HepG2 (cell line): ENCODE measurements around the gene ING1. TPM values are rescaled to one million over a fixed set of nuclear protein-coding genes. Genes with fewer than 3 reads are reported as not detected.
A peak's percentile ranks its signal among the peaks of the same experiment; 100 is the strongest.

Experiments used
- ATAC-seq: fragments of 200-7000 bp; cut with Tn5 transposase; 3 replicates; pipeline ENCODE4 v1.9.1; 2020; ENCODE audit warnings: mild to moderate bottlenecking, moderate library complexity
- BruUV-seq: library from RNA; stranded (reverse); fragments of 400-500 nt; replicated peaks from 2 replicates; lab custom pipeline; 2021; lab: Mats Ljungman, UMichigan
- CTCF ChIA-PET: fragments of 300-600 bp; formaldehyde crosslinking; extraction: SDS; loops from one replicate; lab custom pipeline; 2021; ENCODE audit warnings: low total read pairs, inconsistent platforms, low intra/inter-chr PET ratio; lab: Yijun Ruan, JAX
- POLR2A ChIA-PET: fragments of 350-600 bp; sonication (Branson Sonifier 250); formaldehyde crosslinking; loops from one replicate; lab custom pipeline; 2020; ENCODE audit warnings: antibody characterized with exemption, inconsistent platforms; lab: Yijun Ruan, JAX
- DNase-seq: peaks from one replicate; pipeline ENCODE4 v3.0.0-alpha.2; 2015; ENCODE audit warnings: low spot score
- FAIRE-seq: peaks from 3 replicates; lab custom pipeline; 2011; peaks lifted over from hg19 to GRCh38; lab: Jason Lieb, UNC
- H2AFZ ChIP-seq: one replicate; pipeline ENCODE4 v1.6.1; 2011; ENCODE audit warnings: low read length, inconsistent platforms
- H3K27ac ChIP-seq: fragments of 300-600 bp; 3 replicates; pipeline ENCODE4 v1.8.0; 2011; ENCODE audit warnings: mixed run types, mild to moderate bottlenecking, mixed read lengths, low read length, inconsistent platforms; ENCODE audit not compliant: insufficient read depth; ENCODE audit errors: extremely low read length
- H3K27me3 ChIP-seq, 2 experiments: fragments of 200-600 bp in 1 of 2; 2 replicates in 1 of 2; 3 replicates in 1 of 2; pipeline versions ENCODE4 v1.6.0 to v1.8.0; 2011; ENCODE audit warnings: low read length in 2 of 2, mild to moderate bottlenecking in 2 of 2, moderate library complexity in 2 of 2, inconsistent platforms in 1 of 2; ENCODE audit not compliant: insufficient read depth in 2 of 2, control insufficient read depth in 1 of 2
- H3K36me3 ChIP-seq, 2 experiments: fragments of 200-600 bp in 1 of 2; replicated peaks in 1 of 2; 2 replicates in 1 of 2; 3 replicates in 1 of 2; pipeline versions ENCODE4 v1.5.1 to v1.8.0; 2011; ENCODE audit warnings: low read length in 2 of 2, inconsistent platforms in 1 of 2; ENCODE audit not compliant: insufficient read depth in 2 of 2, control insufficient read depth in 1 of 2
- H3K4me1 ChIP-seq: 2 replicates; pipeline ENCODE4 v1.5.1; 2012; ENCODE audit warnings: low read length, inconsistent platforms; ENCODE audit not compliant: insufficient read depth
- H3K4me2 ChIP-seq: 2 replicates; pipeline ENCODE4 v1.6.0; 2011; ENCODE audit warnings: low read depth, low read length, inconsistent platforms
- H3K4me3 ChIP-seq, 3 experiments: fragments of 200-600 bp in 1 of 3; sonication (generic), shearing (Covaris generic) in 1 of 3; replicated peaks in 1 of 3; 2 replicates each; pipeline ENCODE4 v1.5.1; 2011 to 2016; ENCODE audit warnings: low read length in 3 of 3, inconsistent platforms in 2 of 3, low read depth in 2 of 3, mild to moderate bottlenecking in 2 of 3, control low read depth in 1 of 3, mixed read lengths in 1 of 3; ENCODE audit not compliant: insufficient read depth in 1 of 3
- H3K79me2 ChIP-seq: one replicate; pipeline ENCODE4 v1.6.1; 2011; ENCODE audit warnings: low read length, inconsistent platforms; ENCODE audit not compliant: insufficient read depth
- H3K9ac ChIP-seq: 2 replicates; pipeline ENCODE4 v1.6.0; 2011; ENCODE audit warnings: mild to moderate bottlenecking, low read depth, low read length, inconsistent platforms; ENCODE audit not compliant: insufficient read depth
- H3K9me3 ChIP-seq: 2 replicates; pipeline ENCODE4 v1.5.1; 2012; ENCODE audit warnings: mild to moderate bottlenecking, low read length
- H4K20me1 ChIP-seq: 2 replicates; pipeline ENCODE4 v1.6.0; 2011; ENCODE audit warnings: inconsistent platforms, mild to moderate bottlenecking, low read length, moderate library complexity; ENCODE audit not compliant: insufficient read depth
- ATF2 ChIP-seq: sonication (generic); formaldehyde crosslinking; IDR thresholded peaks from 2 replicates; pipeline ENCODE4 v1.4.0; 2020; ENCODE audit warnings: missing genetic modification reagents
- FIP1L1 ChIP-seq: fragments of 200-400 bp; formaldehyde crosslinking; IDR thresholded peaks from 2 replicates; pipeline ENCODE4 v1.6.1; 2018; ENCODE audit warnings: low read depth, mild to moderate bottlenecking, low read length, moderate library complexity, borderline replicate concordance; ENCODE audit not compliant: insufficient read depth
- HOXA7 ChIP-seq: sonication (generic); formaldehyde crosslinking; IDR thresholded peaks from 2 replicates; pipeline ENCODE4 v1.8.1; 2022; ENCODE audit warnings: mild to moderate bottlenecking, missing genetic modification reagents, moderate library complexity
- NCOR1 ChIP-seq: fragments of 200-600 bp; sonication (generic); IDR thresholded peaks from 2 replicates; pipeline ENCODE4 v1.7.0; 2017; ENCODE audit warnings: antibody characterized with exemption, low read length, borderline replicate concordance
- RXRA ChIP-seq: sonication (generic); formaldehyde crosslinking; IDR thresholded peaks from 2 replicates; pipeline ENCODE4 v1.5.1; 2020; ENCODE audit warnings: missing genetic modification reagents
- TOE1 ChIP-seq: sonication (generic); formaldehyde crosslinking; IDR thresholded peaks from 2 replicates; pipeline ENCODE4 v1.4.0; 2020; ENCODE audit warnings: mild to moderate bottlenecking, missing genetic modification reagents
- ZNF337 ChIP-seq: sonication (generic); formaldehyde crosslinking; IDR thresholded peaks from 2 replicates; pipeline ENCODE4 v1.5.1; 2020; ENCODE audit warnings: missing genetic modification reagents, low read depth, mild to moderate bottlenecking, borderline replicate concordance
- ZNF550 ChIP-seq: sonication (generic); formaldehyde crosslinking; IDR thresholded peaks from 2 replicates; pipeline ENCODE4 v1.4.0; 2020; ENCODE audit warnings: mild to moderate bottlenecking, missing genetic modification reagents, borderline replicate concordance
- ZNF737 ChIP-seq: sonication (generic); formaldehyde crosslinking; IDR thresholded peaks from 2 replicates; pipeline ENCODE4 v1.5.0; 2020; ENCODE audit warnings: missing genetic modification reagents, mild to moderate bottlenecking, borderline replicate concordance
- WGBS: methylation state at CpG from one replicate; pipeline ENCODE4 v1.1.6; 2017; ENCODE audit warnings: low lambda C conversion rate; 5-methylcytosine and 5-hydroxymethylcytosine counted together
- in situ Hi-C: cut with HindIII; loops from 2 replicates; pipeline ENCODE4 v1.10.0; 2017; ENCODE audit warnings: low pct_unique_long_range_greater_than_20kb; ENCODE audit not compliant: extremely low pct_ligation_motif_present
- intact Hi-C: fragments of 100-400 bp; cut with micrococcal nuclease; formaldehyde crosslinking; loops from one replicate; pipeline ENCODE4 v1.10.0; 2022; ENCODE audit not compliant: unreplicated experiment
- polyA plus RNA-seq, 8 experiments: library from polyadenylated mRNA; depleted of rRNA in 3 of 8; stranded (reverse) in 7 of 8; unstranded in 1 of 8; fragments of >200 nt; fragmentation: Illumina TruSeq in 4 of 8; extraction: Trizol in 4 of 8; gene quantifications; 2 replicates each; pipeline versions ENCODE4 v1.2.1 to v1.2.3, GENCODE V29; 2011 to 2016; ENCODE audit warnings: low read depth in 4 of 8, missing spikeins in 1 of 8, mixed read lengths in 1 of 8; ENCODE audit not compliant: insufficient read depth in 1 of 8
- total RNA-seq, 5 experiments: library from RNA; depleted of rRNA; stranded (reverse); fragments of >200 nt; fragmentation: Illumina TruSeq; extraction: Trizol; gene quantifications; 2 replicates each; pipeline ENCODE4 v1.2.3, GENCODE V29; 2016; ENCODE audit warnings: low read depth in 1 of 5
- TF ChIP-seq, protein P1 (sequence below): sonication (generic); formaldehyde crosslinking; IDR thresholded peaks from 2 replicates; pipeline ENCODE4 v1.4.0; 2020; ENCODE audit warnings: missing genetic modification reagents

ING1 gene
- total and polyA plus RNA-seq, 2 of the 13 experiments (the other 11 are each of a cell fraction or from before 2014, with no cell fraction given) = 8.1 to 16.1 TPM

DNA sequence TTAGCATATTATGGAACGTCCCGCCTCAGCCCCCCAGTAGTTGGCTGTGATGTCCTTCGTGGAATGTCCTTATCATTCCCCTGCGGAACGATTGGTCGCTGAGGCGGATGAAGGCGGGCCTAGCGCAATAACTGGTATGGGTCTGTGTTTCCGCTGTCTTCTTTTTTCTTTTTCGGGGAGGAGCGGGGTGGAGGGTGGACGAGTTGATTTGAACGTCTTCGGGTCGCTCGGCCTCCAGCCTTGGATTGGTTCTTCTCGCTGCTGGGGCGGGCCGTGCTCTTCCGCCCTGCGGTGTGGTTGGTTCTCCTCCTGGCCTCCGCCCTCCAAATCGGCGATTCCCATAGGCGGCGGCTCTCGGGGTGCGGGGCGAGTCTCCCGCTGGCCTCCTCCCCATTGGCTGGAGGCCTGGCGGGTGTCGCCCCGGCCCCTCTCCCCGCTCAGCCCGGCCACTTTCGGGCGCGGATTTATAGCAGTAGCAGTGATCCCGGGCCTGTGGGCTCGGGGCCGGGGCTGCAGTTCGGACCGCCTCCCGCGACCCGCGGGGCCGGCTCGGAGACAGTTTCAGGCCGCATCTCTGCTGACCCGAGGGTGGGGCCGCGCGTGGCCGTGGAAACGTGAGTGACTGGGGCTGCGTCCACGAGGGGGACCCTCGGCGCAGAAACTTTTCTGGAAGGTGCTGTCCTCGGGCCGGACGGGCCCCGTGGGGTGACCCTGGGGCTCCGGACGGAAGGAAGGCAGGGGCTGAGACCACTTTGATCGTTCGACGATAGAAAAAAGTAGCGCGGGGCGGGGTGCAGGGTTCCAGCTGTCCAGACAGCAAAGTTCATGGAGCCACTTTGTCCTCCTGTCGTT lies 2.1 kb downstream of the ING1 start (continued):
- TF ChIP-seq NCOR1 (peak; percentile 37; the same call in 1 of the 2 replicates), HOXA7 (CRISPR knock-in tag) (no peak), ZNF550 (CRISPR knock-in tag) (no peak), TOE1 (CRISPR knock-in tag) (no peak), ZNF337 (no peak), FIP1L1 (no peak)
- TF ChIP-seq, all 625 proteins: peak for 184

- Histone ChIP-seq H3K79me2 (peaks cover 62% of the 10 kb centered on the region), H3K36me3 (peaks cover 2 to 14% of the 10 kb centered on the region in 2 experiments; a peak in 3 of 5 replicates), H3K9me3 (no peaks in the 10 kb centered on the region), H3K27ac (peak overlapping the region; percentile 89), H3K27me3 (no peaks in the 10 kb centered on the region; a peak in 1 of 5 replicates), H4K20me1 (peaks cover 30% of the 10 kb centered on the region), H3K9ac (peak overlapping the region; percentile 92), H3K4me1 (peaks cover 10% of the 10 kb centered on the region), H2AFZ (no peak overlapping the region), H3K4me2 (peak overlapping the region; percentile 73), H3K4me3 (peak overlapping the region; percentile 73 to 96 (median 76))
- intact Hi-C loops = loop anchor here (10.0 kb wide), 2 partner anchors 99 to 261 kb away; no protein-coding TSS in a partner anchor
- POLR2A ChIA-PET = interaction anchor here (1.0 to 2.8 kb wide), 4 partner anchors 32 to 101 kb away, joined by 3 to 22 read pairs (median 4); no protein-coding TSS in a partner anchor
- CTCF ChIA-PET = no interaction called here
- peak; percentile 24 for DNase-seq
- 0% methylated on average over 12 of the region's 12 CpGs for WGBS
- in situ Hi-C loops = no loop called here
- peak; percentile 18 for FAIRE-seq
- ATAC-seq = no peak
- BruUV-seq = no TSS peak
- TF ChIP-seq ATF2 (0 out of 2 replicates have a peak, but pooled peaks have one; percentile 9), RXRA (CRISPR knock-in tag) (0 out of 2 replicates have a peak, but pooled peaks have one; percentile 26), ZNF737 (no peak)
- TF ChIP-seq, protein P1, sequence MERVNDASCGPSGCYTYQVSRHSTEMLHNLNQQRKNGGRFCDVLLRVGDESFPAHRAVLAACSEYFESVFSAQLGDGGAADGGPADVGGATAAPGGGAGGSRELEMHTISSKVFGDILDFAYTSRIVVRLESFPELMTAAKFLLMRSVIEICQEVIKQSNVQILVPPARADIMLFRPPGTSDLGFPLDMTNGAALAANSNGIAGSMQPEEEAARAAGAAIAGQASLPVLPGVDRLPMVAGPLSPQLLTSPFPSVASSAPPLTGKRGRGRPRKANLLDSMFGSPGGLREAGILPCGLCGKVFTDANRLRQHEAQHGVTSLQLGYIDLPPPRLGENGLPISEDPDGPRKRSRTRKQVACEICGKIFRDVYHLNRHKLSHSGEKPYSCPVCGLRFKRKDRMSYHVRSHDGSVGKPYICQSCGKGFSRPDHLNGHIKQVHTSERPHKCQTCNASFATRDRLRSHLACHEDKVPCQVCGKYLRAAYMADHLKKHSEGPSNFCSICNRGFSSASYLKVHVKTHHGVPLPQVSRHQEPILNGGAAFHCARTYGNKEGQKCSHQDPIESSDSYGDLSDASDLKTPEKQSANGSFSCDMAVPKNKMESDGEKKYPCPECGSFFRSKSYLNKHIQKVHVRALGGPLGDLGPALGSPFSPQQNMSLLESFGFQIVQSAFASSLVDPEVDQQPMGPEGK (CRISPR knock-in tag) = peak; percentile 16; the same call in 1 of the 2 replicates
Observed at GRCh38 chr13:110716247-110716515, 2.7 kb downstream of the ING1 start.
